Measurements from ENCODE around the gene LRRC2. TPM values are rescaled to one million over a fixed set of nuclear protein-coding genes. Genes with fewer than 3 reads are reported as not detected.
"Not testable (repeated sequence)": the region's sequence is repeated elsewhere in the genome, so short reads cannot be mapped to it uniquely, and the experiment has no call there.

Gene LRRC2
- total RNA-seq, 2 donors from 2014 or later = 0.19 TPM; not detected in 1

DNA sequence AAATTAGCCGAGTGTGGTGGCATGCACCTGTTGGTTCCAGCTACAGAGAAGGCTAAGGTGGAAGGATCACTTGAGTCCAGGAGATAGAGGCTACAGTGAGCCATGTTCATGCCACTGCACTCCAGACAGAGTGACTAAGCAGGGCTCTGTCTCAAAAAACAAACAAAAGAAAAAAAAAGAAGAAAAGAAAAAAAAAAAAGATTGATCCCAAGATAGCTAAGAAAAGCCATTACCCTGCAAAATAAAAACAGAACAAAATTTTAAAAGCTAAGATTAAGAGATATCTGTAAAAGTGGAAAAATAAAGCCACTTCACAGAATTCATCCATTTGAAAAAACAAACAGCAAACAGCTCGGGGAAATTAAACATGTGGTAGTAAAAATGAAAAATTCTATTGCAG is 23.8 kb downstream of the LRRC2 start:
- ATAC-seq (replicated peaks in 1 of 2) = no peak
- Mint-ChIP-seq H3K36me3 (ENCODE audit: insufficient read depth in 2 of 2) (peaks cover 0 to 1% of the 10 kb centered on the region in 2 donors), H3K27me3 (ENCODE audit: low read depth) (no peaks in the 10 kb centered on the region)

GRCh38 chr3:46541835-46542234 is 24.3 kb downstream of the LRRC2 start:
- H3K4me1 Mint-ChIP-seq (ENCODE audit: low read depth) = peaks cover 52% of the 10 kb centered on the region
- no peak for ATAC-seq (replicated peaks in 1 of 2)
- DNase-seq = no peak

More for the DNA sequence above, 23.8 kb downstream of the LRRC2 start:
- peaks cover 47% of the 10 kb centered on the region for H3K4me1 Mint-ChIP-seq (ENCODE audit: low read depth)
- H3K27ac Mint-ChIP-seq = no peak overlapping the region
- H3K9me3 Mint-ChIP-seq = no peaks in the 10 kb centered on the region
- no peak overlapping the region for H3K4me3 Mint-ChIP-seq
- no peak for DNase-seq

DNA sequence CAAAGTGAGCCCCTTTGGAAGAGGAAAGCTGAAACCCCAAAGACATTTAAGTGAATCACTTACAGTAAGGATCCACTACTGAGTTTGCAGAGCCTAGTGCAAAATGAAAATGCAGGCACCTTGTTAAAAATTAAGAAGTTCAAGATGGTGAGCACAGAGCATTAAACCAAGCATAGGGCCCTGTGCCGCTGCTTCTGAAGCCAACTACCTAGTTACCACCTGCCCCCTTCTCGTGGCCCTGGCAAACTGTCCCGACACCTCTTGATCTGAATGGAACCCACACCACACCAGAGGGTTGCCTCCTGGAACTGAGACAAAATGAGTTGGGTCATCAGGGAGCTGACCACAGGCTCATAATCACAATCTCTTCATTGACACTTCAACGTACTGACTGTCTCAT is 25.6 kb downstream of the LRRC2 start:
- Mint-ChIP-seq H3K4me3 (no peak overlapping the region), H3K27me3 (ENCODE audit: low read depth) (peaks cover 6% of the 10 kb centered on the region), H3K4me1 (ENCODE audit: low read depth) (peaks cover 57% of the 10 kb centered on the region), H3K36me3 (ENCODE audit: insufficient read depth in 2 of 2) (peaks cover 0 to 1% of the 10 kb centered on the region in 2 donors), H3K27ac (no peak overlapping the region), H3K9me3 (no peaks in the 10 kb centered on the region)
- DNase-seq (no peak), ATAC-seq (replicated peaks in 1 of 2) (no peak)

More at GRCh38 chr3:46541835-46542234, 24.3 kb downstream of the LRRC2 start:
- no peaks in the 10 kb centered on the region for H3K9me3 Mint-ChIP-seq
- H3K36me3 Mint-ChIP-seq (ENCODE audit: insufficient read depth in 2 of 2) = peaks cover 0 to 1% of the 10 kb centered on the region in 2 donors
- no peak overlapping the region for H3K27ac Mint-ChIP-seq
- no peaks in the 10 kb centered on the region for H3K27me3 Mint-ChIP-seq (ENCODE audit: low read depth)
- H3K4me3 Mint-ChIP-seq = no peak overlapping the region

GRCh38 chr3:46539443-46540005 is 26.6 kb downstream of the LRRC2 start:
- H3K4me3 Mint-ChIP-seq = peak overlapping the region; percentile 64 to 89
- H3K4me1 Mint-ChIP-seq (ENCODE audit: low read depth) = peaks cover 51% of the 10 kb centered on the region
- peaks cover 0 to 1% of the 10 kb centered on the region in 2 donors for H3K36me3 Mint-ChIP-seq (ENCODE audit: insufficient read depth in 2 of 2)

DNA sequence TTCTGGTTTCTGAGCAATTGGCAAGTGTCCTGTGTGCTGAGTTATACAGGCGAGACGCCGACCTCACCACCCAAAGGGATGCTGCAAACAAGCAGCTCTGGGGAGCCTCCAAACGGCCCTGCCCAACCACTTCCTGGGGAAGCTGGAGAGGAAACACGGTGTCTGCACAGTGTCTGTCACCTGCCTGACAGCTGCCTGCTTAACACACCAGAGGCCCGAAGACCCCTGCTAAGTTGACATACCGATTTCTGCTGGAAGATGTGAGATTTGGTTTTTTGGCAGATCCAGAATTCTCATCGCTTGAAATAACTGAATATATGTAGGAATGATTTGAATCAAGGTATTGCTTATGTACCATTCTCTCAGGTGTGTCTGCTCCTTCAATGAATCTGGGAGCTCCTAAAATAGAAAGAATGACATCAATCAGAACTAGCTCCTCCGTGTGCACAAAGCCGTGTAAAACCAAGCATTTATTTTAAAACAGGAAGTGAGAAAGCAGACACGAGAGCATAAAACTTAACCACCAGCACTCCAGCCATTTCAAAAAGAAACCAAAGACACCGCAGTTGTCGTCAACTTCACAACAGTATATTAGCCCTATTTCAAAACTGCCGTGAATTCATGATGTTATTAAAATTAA is 27.2 kb downstream of the LRRC2 start:
- no peaks in the 10 kb centered on the region for H3K9me3 Mint-ChIP-seq
- H3K4me3 Mint-ChIP-seq = peak overlapping the region; percentile 64 to 89
- DNase-seq (peak; percentile 77 to 78), ATAC-seq (replicated peaks in 1 of 2) (peak; percentile 92 to 93)
- H3K36me3 Mint-ChIP-seq (ENCODE audit: insufficient read depth in 2 of 2) = peaks cover 0 to 1% of the 10 kb centered on the region in 2 donors
- peaks cover 6% of the 10 kb centered on the region for H3K27me3 Mint-ChIP-seq (ENCODE audit: low read depth)
- peak overlapping the region; percentile 55 for H3K27ac Mint-ChIP-seq
- peaks cover 51% of the 10 kb centered on the region for H3K4me1 Mint-ChIP-seq (ENCODE audit: low read depth)

More at GRCh38 chr3:46539443-46540005, 26.6 kb downstream of the LRRC2 start:
- H3K27me3 Mint-ChIP-seq (ENCODE audit: low read depth) = peaks cover 6% of the 10 kb centered on the region
- DNase-seq = no peak
- no peaks in the 10 kb centered on the region for H3K9me3 Mint-ChIP-seq
- H3K27ac Mint-ChIP-seq = peak overlapping the region; percentile 55
- ATAC-seq (replicated peaks in 1 of 2) = no peak

DNA sequence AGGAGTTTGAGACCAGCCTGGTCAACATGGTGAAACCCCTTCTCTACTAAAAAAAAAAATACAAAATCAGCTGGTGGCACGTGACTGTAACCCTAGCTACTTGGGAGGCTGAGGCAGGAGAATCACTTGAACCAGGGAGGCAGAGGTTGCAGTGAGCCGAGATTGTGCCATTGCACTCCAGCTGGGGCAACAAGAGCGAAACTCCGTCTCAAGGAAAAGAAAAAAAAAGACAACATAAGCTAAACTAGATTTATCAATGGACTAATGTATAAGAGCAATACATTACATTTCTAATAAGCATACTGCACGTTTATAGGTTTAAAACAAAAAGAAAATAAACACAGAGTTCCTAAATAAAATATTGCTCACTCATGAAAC is 27.7 kb downstream of the LRRC2 start:
- H3K4me1 Mint-ChIP-seq (ENCODE audit: low read depth) = peaks cover 51% of the 10 kb centered on the region
- not testable (repeated sequence) for ATAC-seq (replicated peaks in 1 of 2); H3K27me3 Mint-ChIP-seq (ENCODE audit: low read depth); DNase-seq; H3K9me3 Mint-ChIP-seq; H3K27ac Mint-ChIP-seq; H3K36me3 Mint-ChIP-seq (ENCODE audit: insufficient read depth in 2 of 2)
- peak overlapping the region; percentile 64 to 89 for H3K4me3 Mint-ChIP-seq

GRCh38 chr3:46537779-46538178 is 28.3 kb downstream of the LRRC2 start:
- Mint-ChIP-seq H3K9me3 (no peaks in the 10 kb centered on the region), H3K27me3 (ENCODE audit: low read depth) (peaks cover 6% of the 10 kb centered on the region), H3K27ac (no peak overlapping the region), H3K4me1 (ENCODE audit: low read depth) (peaks cover 51% of the 10 kb centered on the region), H3K4me3 (peak overlapping the region; percentile 64 to 89), H3K36me3 (ENCODE audit: insufficient read depth in 2 of 2) (peaks cover 0 to 1% of the 10 kb centered on the region in 2 donors)
- ATAC-seq (replicated peaks in 1 of 2) (no peak), DNase-seq (no peak)

GRCh38 chr3:46537316-46537715 is 28.8 kb downstream of the LRRC2 start:
- H3K36me3 Mint-ChIP-seq (ENCODE audit: insufficient read depth in 2 of 2) = peaks cover 0 to 1% of the 10 kb centered on the region in 2 donors
- ATAC-seq (replicated peaks in 1 of 2) (no peak), DNase-seq (no peak)
- H3K9me3 Mint-ChIP-seq = no peaks in the 10 kb centered on the region
- H3K4me1 Mint-ChIP-seq (ENCODE audit: low read depth) = peaks cover 51% of the 10 kb centered on the region
- peaks cover 6% of the 10 kb centered on the region for H3K27me3 Mint-ChIP-seq (ENCODE audit: low read depth)
- H3K4me3 Mint-ChIP-seq = peak overlapping the region in 1 of 2 donors; percentile 8
- no peak overlapping the region for H3K27ac Mint-ChIP-seq

DNA sequence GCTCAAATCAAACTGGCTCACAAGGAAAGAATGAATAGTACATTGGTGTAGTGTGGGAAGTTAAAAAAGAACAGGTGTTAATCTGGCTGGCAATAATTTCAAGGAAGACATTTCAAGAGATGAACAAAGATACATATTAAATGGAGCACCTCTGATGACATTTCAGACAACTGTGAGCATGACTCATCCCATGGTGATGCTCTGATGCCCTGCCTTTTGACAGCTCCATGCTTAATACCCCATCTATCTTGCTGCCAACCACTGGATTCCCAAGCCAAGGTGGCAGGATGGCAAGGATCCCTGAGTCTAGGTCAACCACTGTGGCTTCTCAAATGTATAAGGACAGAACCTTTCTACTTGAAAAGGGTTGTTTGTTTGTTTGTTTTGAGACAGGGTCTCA is 29.3 kb downstream of the LRRC2 start:
- H3K9me3 Mint-ChIP-seq = no peaks in the 10 kb centered on the region
- peaks cover 6% of the 10 kb centered on the region for H3K27me3 Mint-ChIP-seq (ENCODE audit: low read depth)
- peaks cover 47% of the 10 kb centered on the region for H3K4me1 Mint-ChIP-seq (ENCODE audit: low read depth)
- DNase-seq (no peak), ATAC-seq (replicated peaks in 1 of 2) (no peak)
- H3K4me3 Mint-ChIP-seq = no peak overlapping the region
- H3K27ac Mint-ChIP-seq = no peak overlapping the region
- peaks cover 0 to 1% of the 10 kb centered on the region in 2 donors for H3K36me3 Mint-ChIP-seq (ENCODE audit: insufficient read depth in 2 of 2)

DNA sequence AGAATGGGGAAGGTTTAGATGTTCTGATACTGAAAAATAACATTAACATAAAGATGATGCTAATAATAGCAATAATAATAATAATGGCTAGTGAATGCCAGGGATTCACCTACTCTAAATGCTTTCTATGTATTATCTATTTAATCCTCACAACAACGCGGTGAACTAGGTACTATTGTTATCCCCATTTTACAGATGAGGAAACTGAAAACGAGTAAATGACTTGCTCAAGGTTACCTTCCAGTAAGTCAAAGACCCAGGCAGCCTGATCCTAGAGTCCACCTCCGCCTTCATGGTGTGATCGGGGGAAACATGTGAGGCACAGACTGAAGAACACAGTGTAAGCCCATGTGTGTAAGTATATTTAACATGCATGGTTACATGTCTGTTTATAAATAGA is 30.4 kb downstream of the LRRC2 start:
- Mint-ChIP-seq H3K9me3 (no peaks in the 10 kb centered on the region), H3K27me3 (ENCODE audit: low read depth) (peaks cover 6% of the 10 kb centered on the region), H3K27ac (no peak overlapping the region), H3K4me3 (no peak overlapping the region), H3K36me3 (ENCODE audit: insufficient read depth in 2 of 2) (peaks cover 0 to 1% of the 10 kb centered on the region in 2 donors), H3K4me1 (ENCODE audit: low read depth) (peaks cover 46% of the 10 kb centered on the region)
- ATAC-seq (replicated peaks in 1 of 2) (no peak), DNase-seq (no peak)

- no peak overlapping the region for H3K27ac Mint-ChIP-seq
- DNase-seq = no peak
- no peaks in the 10 kb centered on the region for H3K36me3 Mint-ChIP-seq (ENCODE audit: insufficient read depth in 2 of 2)
- peaks cover 6% of the 10 kb centered on the region for H3K27me3 Mint-ChIP-seq (ENCODE audit: low read depth)
- peaks cover 19% of the 10 kb centered on the region for H3K4me1 Mint-ChIP-seq (ENCODE audit: low read depth)
- no peak overlapping the region for H3K4me3 Mint-ChIP-seq
- no peak for ATAC-seq (replicated peaks in 1 of 2)
- no peaks in the 10 kb centered on the region for H3K9me3 Mint-ChIP-seq
Observed at GRCh38 chr3:46533091-46533490, 33.0 kb downstream of the LRRC2 start.

- Mint-ChIP-seq H3K9me3 (no peaks in the 10 kb centered on the region), H3K4me1 (ENCODE audit: low read depth) (peaks cover 8% of the 10 kb centered on the region), H3K27ac (no peak overlapping the region), H3K4me3 (no peak overlapping the region), H3K36me3 (ENCODE audit: insufficient read depth in 2 of 2) (no peaks in the 10 kb centered on the region), H3K27me3 (ENCODE audit: low read depth) (no peaks in the 10 kb centered on the region)
- ATAC-seq (replicated peaks in 1 of 2) (no peak), DNase-seq (no peak)
Observed at GRCh38 chr3:46527239-46527638, 38.9 kb downstream of the LRRC2 start.

- Mint-ChIP-seq H3K9me3 (no peaks in the 10 kb centered on the region), H3K27me3 (ENCODE audit: low read depth) (no peaks in the 10 kb centered on the region), H3K4me1 (ENCODE audit: low read depth) (peaks cover 8% of the 10 kb centered on the region), H3K36me3 (ENCODE audit: insufficient read depth in 2 of 2) (no peaks in the 10 kb centered on the region), H3K27ac (no peak overlapping the region), H3K4me3 (no peak overlapping the region)
- ATAC-seq (replicated peaks in 1 of 2) (no peak), DNase-seq (no peak)
Observed at GRCh38 chr3:46524832-46525231, 41.3 kb downstream of the LRRC2 start.

DNA sequence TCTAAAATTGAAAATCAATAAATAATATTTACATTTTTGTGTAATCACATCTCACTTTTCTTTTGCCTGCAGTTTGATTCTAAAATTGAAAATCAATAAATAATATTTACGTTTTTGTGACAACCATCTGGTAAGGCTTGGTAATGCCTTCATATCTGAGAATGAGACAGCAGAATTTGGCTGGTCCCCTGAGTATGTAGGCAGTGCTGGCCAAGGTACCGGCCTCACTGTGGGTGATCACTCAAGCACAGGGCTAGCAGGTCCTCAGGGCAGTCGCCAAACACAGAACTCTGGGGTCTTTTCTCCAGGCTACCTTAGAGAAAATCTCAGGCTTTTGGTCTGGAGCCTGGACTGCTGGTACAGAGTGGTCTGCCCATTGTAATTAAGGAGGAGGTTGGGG is 42.1 kb downstream of the LRRC2 start:
- H3K4me1 Mint-ChIP-seq (ENCODE audit: low read depth) = peaks cover 8% of the 10 kb centered on the region
- no peaks in the 10 kb centered on the region for H3K27me3 Mint-ChIP-seq (ENCODE audit: low read depth)
- ATAC-seq (replicated peaks in 1 of 2) = no peak

More for the DNA sequence above, 42.1 kb downstream of the LRRC2 start:
- Mint-ChIP-seq H3K9me3 (no peaks in the 10 kb centered on the region), H3K27ac (no peak overlapping the region), H3K4me3 (no peak overlapping the region), H3K36me3 (ENCODE audit: insufficient read depth in 2 of 2) (no peaks in the 10 kb centered on the region)
- DNase-seq = no peak
